IMR-90 (cell line): ENCODE measurements around the gene PARP12. TPM values are rescaled to one million over a fixed set of nuclear protein-coding genes. Genes with fewer than 3 reads are reported as not detected.

Experiments used
- ATAC-seq: fragments of 200-7000 bp; cut with Tn5 transposase; 2 replicates; pipeline ENCODE4 v1.9.1; 2020; ENCODE audit warnings: low read depth, mild to moderate bottlenecking, moderate library complexity
- BruUV-seq: library from RNA; stranded (reverse); fragments of 400-500 nt; replicated peaks from 2 replicates; lab custom pipeline; 2021; lab: Mats Ljungman, UMichigan
- CTCF ChIA-PET: fragments of 300-600 bp; formaldehyde crosslinking; extraction: SDS; loops from one replicate; lab custom pipeline; 2021; ENCODE audit warnings: antibody characterized with exemption; lab: Yijun Ruan, JAX
- POLR2A ChIA-PET: fragments of 300-600 bp; sonication (Branson Sonifier 250); formaldehyde crosslinking; loops from one replicate; lab custom pipeline; 2022; ENCODE audit warnings: antibody characterized with exemption; ENCODE audit not compliant: unreplicated experiment; lab: Charles Lee
- DNase-seq: peaks from one replicate; pipeline ENCODE4 v3.0.0; 2013
- H2AFZ ChIP-seq: replicated peaks from 2 replicates; pipeline ENCODE3; 2013; ENCODE audit warnings: low read length, mild to moderate bottlenecking; ENCODE audit not compliant: poor library complexity
- H2AK5ac ChIP-seq: 2 replicates; pipeline ENCODE4 v1.6.1; 2013; ENCODE audit warnings: low read depth, low read length, inconsistent platforms
- H2AK9ac ChIP-seq: replicated peaks from 2 replicates; pipeline ENCODE3; 2013; ENCODE audit warnings: mild to moderate bottlenecking, low read depth, low read length, moderate library complexity; ENCODE audit not compliant: poor library complexity
- H2BK120ac ChIP-seq: 2 replicates; pipeline ENCODE4 v1.6.1; 2013; ENCODE audit warnings: low read depth, low read length, inconsistent platforms
- H2BK15ac ChIP-seq: 3 replicates; pipeline ENCODE4 v1.6.1; 2013; ENCODE audit warnings: low read depth, low read length, inconsistent platforms
- H2BK20ac ChIP-seq: 2 replicates; pipeline ENCODE4 v1.6.1; 2013; ENCODE audit warnings: low read depth, mild to moderate bottlenecking, inconsistent platforms, low read length, moderate library complexity
- H2BK5ac ChIP-seq: 2 replicates; pipeline ENCODE4 v1.6.1; 2013; ENCODE audit warnings: mild to moderate bottlenecking, low read depth, low read length, inconsistent platforms; ENCODE audit not compliant: poor library complexity, severe bottlenecking
- H3K14ac ChIP-seq: replicated peaks from 2 replicates; pipeline ENCODE4 v1.6.1; 2013; ENCODE audit warnings: low read depth, low read length, inconsistent platforms
- H3K18ac ChIP-seq: 2 replicates; pipeline ENCODE4 v1.6.1; 2013; ENCODE audit warnings: low read depth, low read length, control low read depth
- H3K23ac ChIP-seq: 2 replicates; pipeline ENCODE4 v1.6.1; 2013; ENCODE audit warnings: low read depth, low read length, inconsistent platforms
- H3K27ac ChIP-seq: 2 replicates; pipeline ENCODE4 v1.5.1; 2013; ENCODE audit warnings: mild to moderate bottlenecking, control low read depth, low read length; ENCODE audit not compliant: insufficient read depth
- H3K27me3 ChIP-seq: 2 replicates; pipeline ENCODE4 v1.6.1; 2013; ENCODE audit warnings: low read length; ENCODE audit not compliant: control insufficient read depth, insufficient read depth
- H3K36me3 ChIP-seq: 2 replicates; pipeline ENCODE4 v1.6.1; 2013; ENCODE audit warnings: low read length, mixed read lengths; ENCODE audit not compliant: control insufficient read depth, insufficient read depth
- H3K4ac ChIP-seq: 2 replicates; pipeline ENCODE4 v1.6.1; 2013; ENCODE audit warnings: low read depth, low read length, inconsistent platforms
- H3K4me1 ChIP-seq: 2 replicates; pipeline ENCODE4 v1.6.1; 2013; ENCODE audit warnings: low read length, mixed read lengths; ENCODE audit not compliant: control insufficient read depth, insufficient read depth
- H3K4me2 ChIP-seq: 2 replicates; pipeline ENCODE4 v1.6.1; 2013; ENCODE audit warnings: low read depth, mild to moderate bottlenecking, control low read depth, low read length, moderate library complexity
- H3K4me3 ChIP-seq: 2 replicates; pipeline ENCODE4 v1.5.1; 2013; ENCODE audit warnings: low read depth, mild to moderate bottlenecking, control low read depth, low read length, moderate library complexity; ENCODE audit not compliant: insufficient read depth
- H3K56ac ChIP-seq: 2 replicates; pipeline ENCODE4 v1.6.1; 2013; ENCODE audit warnings: low read length, inconsistent platforms; ENCODE audit not compliant: insufficient read depth; ENCODE audit errors: extremely low read depth
- H3K79me1 ChIP-seq, 2 experiments: 2 replicates each; pipeline ENCODE4 v1.6.1; 2013; ENCODE audit warnings: low read length in 2 of 2, inconsistent platforms in 1 of 2, low read depth in 1 of 2
- H3K9ac ChIP-seq: 2 replicates; pipeline ENCODE4 v1.6.1; 2013; ENCODE audit warnings: low read depth, low read length, control low read depth
- H3K9me1 ChIP-seq: 2 replicates; pipeline ENCODE4 v1.6.1; 2013; ENCODE audit warnings: low read length, inconsistent platforms; ENCODE audit not compliant: insufficient read depth
- H3K9me3 ChIP-seq: 2 replicates; pipeline ENCODE4 v1.6.1; 2013; ENCODE audit warnings: low read length; ENCODE audit not compliant: control insufficient read depth, insufficient read depth
- H4K20me1 ChIP-seq: 2 replicates; pipeline ENCODE4 v1.6.1; 2013; ENCODE audit warnings: low read length, inconsistent platforms; ENCODE audit not compliant: insufficient read depth
- H4K5ac ChIP-seq: 2 replicates; pipeline ENCODE4 v1.6.1; 2013; ENCODE audit warnings: mild to moderate bottlenecking, low read depth, low read length, control low read depth
- H4K8ac ChIP-seq, 2 experiments: 2 replicates each; pipeline ENCODE4 v1.6.1; 2013; ENCODE audit warnings: low read depth in 2 of 2, low read length in 2 of 2, control low read depth in 1 of 2, inconsistent platforms in 1 of 2
- H4K91ac ChIP-seq: 2 replicates; pipeline ENCODE4 v1.6.1; 2013; ENCODE audit warnings: low read depth, low read length, inconsistent platforms; ENCODE audit not compliant: insufficient read depth
- BHLHE40 ChIP-seq: fragments of 150-350 bp; IDR thresholded peaks from 2 replicates; pipeline ENCODE4 v1.6.1; 2016; ENCODE audit warnings: mild to moderate bottlenecking, low read depth, low read length
- CEBPB ChIP-seq: IDR thresholded peaks from 2 replicates; pipeline ENCODE4 v1.6.1; 2012; ENCODE audit warnings: low read depth, low read length, improper control_type of control experiment
- CHD1 ChIP-seq: IDR thresholded peaks from 2 replicates; pipeline ENCODE4 v1.6.1; 2012; ENCODE audit warnings: low read depth, low read length, improper control_type of control experiment
- ELK1 ChIP-seq: fragments of 150-350 bp; IDR thresholded peaks from 2 replicates; pipeline ENCODE4 v1.6.1; 2016; ENCODE audit warnings: low read depth, mild to moderate bottlenecking, low read length, moderate library complexity, borderline replicate concordance
- FOS ChIP-seq: fragments of 150-350 bp; IDR thresholded peaks from 2 replicates; pipeline ENCODE4 v1.6.1; 2016; ENCODE audit warnings: low read depth, low read length
- MAFK ChIP-seq: IDR thresholded peaks from 2 replicates; pipeline ENCODE4 v1.6.1; 2012; ENCODE audit warnings: low read depth, low read length, improper control_type of control experiment
- MAZ ChIP-seq: IDR thresholded peaks from 2 replicates; pipeline ENCODE4 v1.6.1; 2012; ENCODE audit warnings: low read depth, mild to moderate bottlenecking, low read length, improper control_type of control experiment, moderate library complexity, borderline replicate concordance
- MXI1 ChIP-seq: IDR thresholded peaks from 2 replicates; pipeline ENCODE4 v1.6.1; 2012; ENCODE audit warnings: low read depth, mild to moderate bottlenecking, low read length, moderate library complexity, borderline replicate concordance
- NFE2L2 ChIP-seq: fragments of 150-350 bp; IDR thresholded peaks from 2 replicates; pipeline ENCODE4 v1.6.1; 2016; ENCODE audit warnings: low read depth, mild to moderate bottlenecking, low read length
- POLR2A ChIP-seq: IDR thresholded peaks from 2 replicates; pipeline ENCODE4 v1.6.1; 2012; ENCODE audit warnings: mild to moderate bottlenecking, low read depth, low read length
- RAD21 ChIP-seq: IDR thresholded peaks from 2 replicates; pipeline ENCODE4 v1.6.1; 2012; ENCODE audit warnings: low read length, improper control_type of control experiment
- RCOR1 ChIP-seq: IDR thresholded peaks from 2 replicates; pipeline ENCODE4 v1.6.1; 2012; ENCODE audit warnings: mild to moderate bottlenecking, low read length, improper control_type of control experiment; ENCODE audit not compliant: insufficient replicate concordance
- RFX5 ChIP-seq: IDR thresholded peaks from 2 replicates; pipeline ENCODE4 v1.8.0; 2012; ENCODE audit warnings: low read depth, mild to moderate bottlenecking, low read length, moderate library complexity
- SMC3 ChIP-seq: fragments of 150-350 bp; IDR thresholded peaks from 2 replicates; pipeline ENCODE4 v1.6.1; 2016; ENCODE audit warnings: low read depth, mild to moderate bottlenecking, antibody characterized with exemption, low read length, moderate library complexity
- WGBS, 2 experiments: methylation state at CpG; one replicate each; pipeline versions ENCODE4 v1.1.5 to v1.1.7; 2013; ENCODE audit warnings: missing lambda C conversion rate in 2 of 2; ENCODE audit not compliant: insufficient read length in 1 of 2; ENCODE audit errors: extremely low coverage in 2 of 2; 5-methylcytosine and 5-hydroxymethylcytosine counted together
- dilution Hi-C: fragments of 300-500 bp; cut with HindIII; formaldehyde crosslinking; loops from one replicate; pipeline ENCODE4 v1.14.3; 2018; ENCODE audit warnings: low sequenced_read_pairs; ENCODE audit not compliant: unreplicated experiment
- in situ Hi-C: fragments of 300-500 bp; cut with MboI; formaldehyde crosslinking; loops from 3 replicates; pipeline ENCODE4 v1.14.3; 2019; ENCODE audit warnings: low sequenced_read_pairs, inconsistent platforms, mixed read lengths
- intact Hi-C: fragments of 100-400 bp; cut with micrococcal nuclease; formaldehyde crosslinking; loops from 2 replicates; pipeline ENCODE4 v1.10.0; 2022
- polyA plus RNA-seq, 3 experiments: library from polyadenylated mRNA; depleted of rRNA; stranded (reverse); fragments of >200 nt; gene quantifications; 2 replicates each; pipeline ENCODE4 v1.2.3, GENCODE V29; 2012; ENCODE audit warnings: low replicate concordance in 1 of 3
- total RNA-seq: library from RNA; depleted of rRNA; stranded (reverse); fragments of >200 nt; gene quantifications from 2 replicates; pipeline ENCODE4 v1.2.3, GENCODE V29; 2012
- TF ChIP-seq, protein P1 (sequence below): fragments of 150-350 bp; IDR thresholded peaks from 2 replicates; pipeline ENCODE4 v1.6.1; 2017; ENCODE audit warnings: mild to moderate bottlenecking, antibody characterized with exemption, low read length, low read depth
- TF ChIP-seq, protein P2 (sequence below): conservative IDR thresholded peaks from 2 replicates; pipeline ENCODE4 v1.5.1; 2012; ENCODE audit warnings: mild to moderate bottlenecking, low read depth, low read length, improper control_type of control experiment

The PARP12 gene
- total and polyA plus RNA-seq, 2 of the 4 experiments (the other 2 are of a cell fraction): 7.2 to 11.3 TPM

GRCh38 chr7:140080919-140081318 is 18.2 kb upstream of the PARP12 start:
- Histone ChIP-seq H3K9me1 (0 out of 2 replicates have a peak, but pooled peaks cover 3% of the 10 kb centered on the region), H3K56ac (no peak overlapping the region), H3K14ac (no peak overlapping the region), H3K4me1 (no peaks in the 10 kb centered on the region), H2BK5ac (no peak overlapping the region), H4K20me1 (no peaks in the 10 kb centered on the region), H3K4ac (no peak overlapping the region), H3K9me3 (no peaks in the 10 kb centered on the region), H3K36me3 (peaks cover 3% of the 10 kb centered on the region), H3K4me2 (no peak overlapping the region), H3K9ac (no peak overlapping the region), H4K91ac (no peak overlapping the region), H3K18ac (no peak overlapping the region), H3K4me3 (no peak overlapping the region), H2AFZ (no peak overlapping the region), H4K8ac (no peak overlapping the region), H3K23ac (no peak overlapping the region), H4K5ac (no peak overlapping the region), H3K27me3 (peaks cover 3% of the 10 kb centered on the region), H2BK120ac (no peak overlapping the region), H3K79me1 (no peaks in the 10 kb centered on the region), H2BK15ac (no peak overlapping the region), H3K27ac (no peak overlapping the region), H2BK20ac (no peak overlapping the region), H2AK5ac (no peak overlapping the region), H2AK9ac (no peak overlapping the region)
- BruUV-seq: no TSS peak
- CTCF ChIA-PET: no interaction called here
- ATAC-seq (no peak), DNase-seq (no peak)
- TF ChIP-seq POLR2A: no peak
- no peak for TF ChIP-seq RCOR1
- TF ChIP-seq RFX5: no peak
- no peak for TF ChIP-seq MXI1
- no peak for TF ChIP-seq MAZ
- TF ChIP-seq RAD21: no peak
- TF ChIP-seq MAFK: no peak
- no peak for TF ChIP-seq BHLHE40
- TF ChIP-seq FOS: no peak
- TF ChIP-seq NFE2L2: no peak
- no peak for TF ChIP-seq CEBPB
- TF ChIP-seq ELK1: no peak
- TF ChIP-seq, protein P1, sequence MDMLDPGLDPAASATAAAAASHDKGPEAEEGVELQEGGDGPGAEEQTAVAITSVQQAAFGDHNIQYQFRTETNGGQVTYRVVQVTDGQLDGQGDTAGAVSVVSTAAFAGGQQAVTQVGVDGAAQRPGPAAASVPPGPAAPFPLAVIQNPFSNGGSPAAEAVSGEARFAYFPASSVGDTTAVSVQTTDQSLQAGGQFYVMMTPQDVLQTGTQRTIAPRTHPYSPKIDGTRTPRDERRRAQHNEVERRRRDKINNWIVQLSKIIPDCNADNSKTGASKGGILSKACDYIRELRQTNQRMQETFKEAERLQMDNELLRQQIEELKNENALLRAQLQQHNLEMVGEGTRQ: no peak
- TF ChIP-seq CHD1: no peak
- no peak for TF ChIP-seq SMC3
- TF ChIP-seq, protein P2, sequence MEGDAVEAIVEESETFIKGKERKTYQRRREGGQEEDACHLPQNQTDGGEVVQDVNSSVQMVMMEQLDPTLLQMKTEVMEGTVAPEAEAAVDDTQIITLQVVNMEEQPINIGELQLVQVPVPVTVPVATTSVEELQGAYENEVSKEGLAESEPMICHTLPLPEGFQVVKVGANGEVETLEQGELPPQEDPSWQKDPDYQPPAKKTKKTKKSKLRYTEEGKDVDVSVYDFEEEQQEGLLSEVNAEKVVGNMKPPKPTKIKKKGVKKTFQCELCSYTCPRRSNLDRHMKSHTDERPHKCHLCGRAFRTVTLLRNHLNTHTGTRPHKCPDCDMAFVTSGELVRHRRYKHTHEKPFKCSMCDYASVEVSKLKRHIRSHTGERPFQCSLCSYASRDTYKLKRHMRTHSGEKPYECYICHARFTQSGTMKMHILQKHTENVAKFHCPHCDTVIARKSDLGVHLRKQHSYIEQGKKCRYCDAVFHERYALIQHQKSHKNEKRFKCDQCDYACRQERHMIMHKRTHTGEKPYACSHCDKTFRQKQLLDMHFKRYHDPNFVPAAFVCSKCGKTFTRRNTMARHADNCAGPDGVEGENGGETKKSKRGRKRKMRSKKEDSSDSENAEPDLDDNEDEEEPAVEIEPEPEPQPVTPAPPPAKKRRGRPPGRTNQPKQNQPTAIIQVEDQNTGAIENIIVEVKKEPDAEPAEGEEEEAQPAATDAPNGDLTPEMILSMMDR: no peak
- dilution Hi-C loops: no loop called here
- no CpG with 5 or more reads among the region's 7 CpGs for WGBS, 2 experiments
- POLR2A ChIA-PET: no interaction called here
- intact Hi-C loops: no loop called here
- in situ Hi-C loops: no loop called here
